ENCODE data around the gene LINGO3. TPM values are rescaled to one million over a fixed set of nuclear protein-coding genes. Genes with fewer than 3 reads are reported as not detected.

The LINGO3 gene
- total RNA-seq, 1 donor from 2014 or later = not detected

GRCh38 chr19:2340496-2341243, 32.7 kb upstream of the LINGO3 start:
- DNase-seq (ENCODE audit: low spot score) = no peak

GRCh38 chr19:2339644-2340310, 31.8 kb upstream of the LINGO3 start:
- no peak for DNase-seq (ENCODE audit: low spot score)

GRCh38 chr19:2338751-2339643, 31.0 kb upstream of the LINGO3 start:
- no peak for DNase-seq (ENCODE audit: low spot score)

- DNase-seq (ENCODE audit: low spot score) = no peak
Measured at GRCh38 chr19:2338055-2338615, 30.2 kb upstream of the LINGO3 start.

- DNase-seq (ENCODE audit: low spot score) = no peak
Measured at GRCh38 chr19:2337329-2337707, 29.4 kb upstream of the LINGO3 start.

GRCh38 chr19:2336528-2337328, 28.8 kb upstream of the LINGO3 start:
- no peak for DNase-seq (ENCODE audit: low spot score)

- no peak for DNase-seq (ENCODE audit: low spot score)
Measured at GRCh38 chr19:2335848-2336247, 27.9 kb upstream of the LINGO3 start.

GRCh38 chr19:2334986-2335846, 27.3 kb upstream of the LINGO3 start:
- no peak for DNase-seq (ENCODE audit: low spot score)

GRCh38 chr19:2334426-2334825, 26.5 kb upstream of the LINGO3 start:
- no peak for DNase-seq (ENCODE audit: low spot score)

GRCh38 chr19:2333807-2334211, 25.9 kb upstream of the LINGO3 start:
- no peak for DNase-seq (ENCODE audit: low spot score)

GRCh38 chr19:2333027-2333806, 25.3 kb upstream of the LINGO3 start:
- DNase-seq (ENCODE audit: low spot score) = no peak

GRCh38 chr19:2332341-2333026, 24.5 kb upstream of the LINGO3 start:
- no peak for DNase-seq (ENCODE audit: low spot score)

GRCh38 chr19:2331601-2332246, 23.8 kb upstream of the LINGO3 start:
- DNase-seq (ENCODE audit: low spot score) = no peak

GRCh38 chr19:2330632-2331284, 22.8 kb upstream of the LINGO3 start:
- no peak for DNase-seq (ENCODE audit: low spot score)

GRCh38 chr19:2330255-2330631, 22.3 kb upstream of the LINGO3 start:
- DNase-seq (ENCODE audit: low spot score) = no peak

- no peak for DNase-seq (ENCODE audit: low spot score)
Measured at GRCh38 chr19:2329501-2329916, 21.6 kb upstream of the LINGO3 start.

- DNase-seq (ENCODE audit: low spot score) = no peak
Measured at GRCh38 chr19:2329149-2329478, 21.2 kb upstream of the LINGO3 start.
